Keratinocyte (primary cell): ENCODE measurements around the gene PIGS.

Experiments used
- EZH2 ChIP-seq: IDR thresholded peaks from one replicate; pipeline ENCODE4 v1.6.1; 2012; ENCODE audit warnings: inconsistent platforms, mild to moderate bottlenecking, low read length, moderate library complexity
- TF ChIP-seq, protein P1 (sequence below), 3 experiments: IDR thresholded peaks in 1 of 3; conservative IDR thresholded peaks in 1 of 3; optimal IDR thresholded peaks in 1 of 3; 2 replicates in 2 of 3; 3 replicates in 1 of 3; pipeline versions ENCODE3 to v1.5.1; 2011; ENCODE audit warnings: low read length in 3 of 3, mild to moderate bottlenecking in 3 of 3, moderate library complexity in 2 of 3, control low read depth in 1 of 3, inconsistent platforms in 1 of 3; ENCODE audit not compliant: insufficient read depth in 2 of 3; ENCODE audit errors: extremely low read depth in 1 of 3

DNA sequence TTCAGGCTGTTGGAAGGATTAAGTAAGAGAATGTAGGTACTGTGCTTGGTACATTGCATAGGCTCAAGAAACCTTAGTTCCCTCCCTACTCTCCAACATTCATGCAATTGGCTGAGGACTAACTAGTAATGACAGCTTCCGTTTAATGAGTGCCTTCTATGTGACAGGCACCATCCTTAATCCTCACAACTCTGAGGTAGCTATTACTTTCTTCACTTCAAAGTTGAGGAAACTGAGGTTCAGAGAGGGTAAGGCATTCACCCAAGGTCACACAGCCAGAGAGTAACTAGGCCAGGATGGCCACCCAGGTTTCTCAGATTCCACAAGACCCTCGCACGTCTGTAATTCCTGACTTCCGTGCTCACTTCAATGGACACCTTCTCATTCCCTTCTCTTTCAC, 41.1 kb downstream of the PIGS start:
- TF ChIP-seq, protein P1, sequence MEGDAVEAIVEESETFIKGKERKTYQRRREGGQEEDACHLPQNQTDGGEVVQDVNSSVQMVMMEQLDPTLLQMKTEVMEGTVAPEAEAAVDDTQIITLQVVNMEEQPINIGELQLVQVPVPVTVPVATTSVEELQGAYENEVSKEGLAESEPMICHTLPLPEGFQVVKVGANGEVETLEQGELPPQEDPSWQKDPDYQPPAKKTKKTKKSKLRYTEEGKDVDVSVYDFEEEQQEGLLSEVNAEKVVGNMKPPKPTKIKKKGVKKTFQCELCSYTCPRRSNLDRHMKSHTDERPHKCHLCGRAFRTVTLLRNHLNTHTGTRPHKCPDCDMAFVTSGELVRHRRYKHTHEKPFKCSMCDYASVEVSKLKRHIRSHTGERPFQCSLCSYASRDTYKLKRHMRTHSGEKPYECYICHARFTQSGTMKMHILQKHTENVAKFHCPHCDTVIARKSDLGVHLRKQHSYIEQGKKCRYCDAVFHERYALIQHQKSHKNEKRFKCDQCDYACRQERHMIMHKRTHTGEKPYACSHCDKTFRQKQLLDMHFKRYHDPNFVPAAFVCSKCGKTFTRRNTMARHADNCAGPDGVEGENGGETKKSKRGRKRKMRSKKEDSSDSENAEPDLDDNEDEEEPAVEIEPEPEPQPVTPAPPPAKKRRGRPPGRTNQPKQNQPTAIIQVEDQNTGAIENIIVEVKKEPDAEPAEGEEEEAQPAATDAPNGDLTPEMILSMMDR (optimal IDR thresholded peaks at IDR 0.05 in 1 of 3, IDR thresholded peaks at IDR 0.05 in 1 of 3, conservative IDR thresholded peaks at IDR 0.05 in 1 of 3; ENCODE audit: extremely low read depth in 1 of 3, insufficient read depth in 2 of 3, low read length in 3 of 3) = no peak
- no peak for TF ChIP-seq EZH2
